Measurements from ENCODE around the gene ACAT2.
"Not testable (repeated sequence)": the region's sequence is repeated elsewhere in the genome, so short reads cannot be mapped to it uniquely, and the experiment has no call there.

ACAT2 gene

DNA sequence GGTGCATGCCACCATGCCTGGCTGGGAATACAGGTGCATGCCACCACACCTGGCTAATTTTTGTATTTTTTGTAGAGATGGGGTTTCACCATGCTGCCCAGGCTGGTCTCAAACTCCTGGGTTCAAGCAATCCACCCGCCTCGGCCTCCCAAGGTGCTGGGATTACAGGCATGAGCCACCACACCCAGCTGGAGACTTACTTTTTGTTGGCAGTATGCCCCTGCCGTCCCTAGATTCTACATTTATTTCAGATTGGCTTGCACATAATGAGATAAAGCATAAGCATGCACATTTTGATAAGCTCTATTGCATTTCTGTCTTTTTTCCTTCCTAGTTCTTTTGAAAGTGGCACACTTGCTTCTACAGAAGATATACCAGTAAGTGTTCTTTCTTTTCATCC lies 54.9 kb downstream of the ACAT2 start:
- not testable (repeated sequence) for FAIRE-seq

DNA sequence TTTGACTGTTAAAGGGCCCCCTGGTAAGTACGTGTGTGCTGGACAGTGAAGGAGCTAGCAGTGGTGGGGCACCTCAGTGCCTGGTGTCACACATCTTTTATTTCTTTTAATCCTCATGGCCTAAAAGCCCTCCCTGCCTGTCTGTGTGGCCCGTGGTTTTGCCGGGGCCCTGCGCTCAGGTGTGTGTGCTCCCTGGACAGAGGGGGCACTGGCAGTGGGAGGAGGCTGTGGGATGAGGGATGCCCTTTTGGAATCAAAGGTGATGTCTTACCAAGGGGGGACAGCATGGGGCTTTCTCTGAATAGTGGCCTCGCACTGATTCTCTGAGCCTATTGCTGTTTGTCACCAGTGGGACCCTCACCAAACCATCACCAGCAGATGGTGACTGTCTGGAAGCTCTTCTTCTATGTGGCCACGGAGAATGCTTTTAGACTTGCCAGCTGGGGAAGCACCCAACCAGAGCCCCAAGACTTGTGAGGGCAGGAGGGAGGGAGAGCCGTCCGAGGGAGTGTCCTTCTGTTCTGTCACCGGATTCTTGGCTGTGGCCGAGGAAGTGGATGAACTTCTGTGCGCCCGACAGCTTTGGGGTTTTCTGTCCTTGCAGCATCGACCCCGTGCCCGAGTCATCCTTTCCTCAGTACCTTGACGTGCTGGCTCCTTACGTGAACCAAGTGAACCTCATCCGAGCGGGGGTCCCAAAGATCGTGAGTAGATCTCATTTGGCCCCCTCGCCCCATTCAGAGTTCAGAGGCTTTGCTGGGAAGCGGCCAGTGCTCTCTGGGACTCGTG lies 56.3 kb downstream of the ACAT2 start:
- no peak for FAIRE-seq

DNA sequence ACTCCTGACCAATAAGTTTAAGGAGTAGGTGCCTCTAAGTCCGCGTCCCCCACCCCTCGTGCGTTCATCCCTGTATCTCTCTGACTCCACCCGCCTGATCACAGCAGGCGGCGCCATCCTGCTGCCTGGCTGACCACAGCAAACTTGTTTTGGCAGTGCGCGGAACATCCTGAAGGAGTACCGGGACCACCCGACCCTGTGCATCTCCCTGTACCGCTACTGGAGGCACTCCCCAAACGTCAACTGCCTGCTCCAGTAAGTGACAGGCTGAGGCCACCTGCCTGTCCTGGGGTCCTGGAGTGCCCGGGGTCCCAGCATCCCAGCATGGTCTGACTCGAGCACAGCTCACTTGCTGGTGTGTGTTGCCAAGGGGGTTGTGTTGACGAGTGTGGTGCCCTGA lies 57.3 kb downstream of the ACAT2 start:
- FAIRE-seq: no peak

DNA sequence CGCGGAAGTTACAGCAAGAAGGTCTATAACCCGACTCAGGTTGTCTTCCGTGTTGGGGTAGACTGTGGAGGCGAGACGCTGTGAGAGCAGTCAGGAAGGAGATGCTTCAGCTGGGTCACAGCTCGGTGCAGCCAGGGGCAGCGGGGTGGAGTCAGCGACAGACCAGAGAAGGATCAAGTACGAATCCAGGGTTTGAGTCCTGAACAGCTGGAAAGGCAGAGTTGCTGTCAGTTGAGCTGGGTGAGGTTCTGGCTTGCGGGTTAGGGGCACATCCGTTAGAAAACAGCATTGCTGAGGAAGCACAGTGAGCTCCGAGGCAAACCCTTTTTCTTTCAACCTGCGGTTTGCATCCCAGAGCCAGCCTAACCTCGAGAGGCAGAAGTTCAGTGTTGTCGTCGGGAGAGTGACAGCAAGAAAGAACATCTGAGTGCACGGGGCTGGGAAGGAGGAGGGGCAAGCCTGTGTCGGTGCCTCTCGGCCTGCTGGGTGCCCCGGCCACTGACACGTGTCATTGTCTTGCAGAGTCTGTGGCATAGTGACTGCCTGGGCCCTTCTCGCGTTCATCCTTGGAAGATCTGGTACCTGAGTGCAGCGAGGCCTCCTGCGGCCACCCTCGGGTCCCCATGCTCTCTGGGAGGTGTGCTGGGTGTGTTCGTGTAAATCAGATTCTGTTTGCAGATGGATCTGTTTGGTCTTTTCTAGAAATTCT lies 58.2 kb downstream of the ACAT2 start:
- no peak for FAIRE-seq

DNA sequence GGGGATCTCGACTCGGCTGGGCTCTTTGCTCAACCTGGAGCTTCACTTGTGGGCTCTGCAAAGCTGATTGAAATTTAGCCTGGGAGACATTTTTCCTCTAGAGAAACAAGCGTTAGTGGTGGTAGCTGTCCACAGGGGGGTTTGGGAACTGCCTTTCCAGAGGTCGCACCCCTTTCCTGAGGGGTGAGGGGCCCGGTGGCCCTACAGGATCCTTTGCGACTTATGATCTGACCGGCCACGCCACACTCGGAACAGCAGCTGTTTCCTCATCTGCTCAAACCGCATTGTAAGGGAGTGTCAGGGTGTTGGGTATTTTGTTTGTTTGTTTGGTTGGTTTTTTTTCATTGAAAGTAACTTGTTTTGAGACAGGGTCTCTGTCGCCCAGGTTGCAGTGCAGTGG lies 59.3 kb downstream of the ACAT2 start:
- no peak for FAIRE-seq

DNA sequence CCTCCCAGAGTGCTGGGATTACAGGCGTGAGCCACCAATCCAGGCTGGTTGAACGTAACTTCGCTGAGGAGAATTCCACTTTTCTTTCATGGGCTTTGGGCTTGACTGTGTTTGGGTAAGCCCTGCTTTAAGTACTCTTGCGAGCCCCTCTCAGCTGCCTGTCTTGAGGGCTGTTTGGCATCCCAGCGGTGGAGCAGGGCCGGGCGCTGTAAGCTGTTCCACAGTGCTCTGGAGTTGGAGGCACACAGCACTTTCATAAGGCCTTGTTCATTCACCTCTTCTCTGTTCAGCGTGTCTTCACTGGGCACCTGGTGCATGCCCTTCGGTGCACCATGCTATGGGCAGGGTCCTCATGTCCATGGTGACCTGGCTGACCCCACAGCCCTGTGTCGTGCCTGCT lies 59.9 kb downstream of the ACAT2 start:
- no peak for FAIRE-seq

DNA sequence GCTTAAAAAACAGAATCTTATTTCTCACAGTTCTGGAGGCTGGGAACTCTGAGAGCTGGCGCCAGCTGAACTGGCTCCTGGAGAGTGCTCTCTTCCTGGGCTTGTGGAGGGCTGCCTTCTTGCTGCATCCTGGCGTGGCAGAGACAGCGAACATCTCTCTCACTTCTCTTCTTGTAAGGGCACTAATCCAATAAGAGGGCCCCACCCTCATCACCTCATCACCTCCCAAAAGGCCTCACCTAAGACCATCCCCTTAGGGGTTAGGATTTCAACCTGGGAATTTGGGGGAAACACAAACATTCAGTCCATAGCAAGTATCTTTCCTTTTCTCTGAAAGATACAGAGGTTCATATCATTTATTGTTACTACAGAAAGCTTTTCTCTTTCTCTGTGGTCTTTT lies 62.1 kb downstream of the ACAT2 start:
- no peak for FAIRE-seq

DNA sequence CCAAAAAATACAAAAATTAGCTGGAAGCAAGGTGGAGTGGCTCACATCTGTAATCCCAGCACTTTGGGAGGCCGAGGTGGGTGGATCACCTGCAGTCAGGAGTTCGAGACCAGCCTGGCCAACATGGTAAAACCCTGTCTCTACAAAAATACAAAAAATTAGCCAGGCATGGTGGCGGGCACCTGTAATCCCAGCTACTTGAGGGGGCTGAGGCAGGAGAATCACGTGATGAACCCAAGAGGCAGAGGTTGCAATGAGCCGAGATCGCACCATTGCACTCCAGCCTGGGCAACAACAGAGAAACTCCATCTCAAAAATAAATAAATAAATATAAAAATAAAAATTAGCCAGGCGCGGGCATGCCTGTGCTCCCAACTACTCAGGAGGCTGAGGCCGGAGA lies 62.8 kb downstream of the ACAT2 start:
- not testable (repeated sequence) for FAIRE-seq

DNA sequence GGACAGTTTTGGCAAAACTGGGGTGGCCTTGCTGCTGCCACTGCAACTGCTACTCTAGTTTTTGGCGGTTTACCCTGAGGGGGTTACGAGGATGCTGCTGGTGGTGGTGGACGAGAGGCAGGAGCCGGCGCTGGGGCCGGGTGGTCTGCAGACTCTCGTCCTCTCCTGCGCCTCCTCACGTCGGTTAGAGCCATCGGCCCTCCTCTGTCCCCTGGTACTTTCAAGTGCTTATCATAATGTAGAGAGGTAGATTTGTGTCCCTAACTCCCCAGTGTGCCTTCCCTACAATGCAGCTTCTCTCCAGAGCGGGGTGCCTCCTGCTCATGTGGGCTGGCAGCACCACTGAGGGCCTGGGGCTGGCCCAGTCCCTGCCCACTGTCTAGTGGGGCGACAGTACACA lies 64.2 kb downstream of the ACAT2 start:
- no peak for FAIRE-seq

DNA sequence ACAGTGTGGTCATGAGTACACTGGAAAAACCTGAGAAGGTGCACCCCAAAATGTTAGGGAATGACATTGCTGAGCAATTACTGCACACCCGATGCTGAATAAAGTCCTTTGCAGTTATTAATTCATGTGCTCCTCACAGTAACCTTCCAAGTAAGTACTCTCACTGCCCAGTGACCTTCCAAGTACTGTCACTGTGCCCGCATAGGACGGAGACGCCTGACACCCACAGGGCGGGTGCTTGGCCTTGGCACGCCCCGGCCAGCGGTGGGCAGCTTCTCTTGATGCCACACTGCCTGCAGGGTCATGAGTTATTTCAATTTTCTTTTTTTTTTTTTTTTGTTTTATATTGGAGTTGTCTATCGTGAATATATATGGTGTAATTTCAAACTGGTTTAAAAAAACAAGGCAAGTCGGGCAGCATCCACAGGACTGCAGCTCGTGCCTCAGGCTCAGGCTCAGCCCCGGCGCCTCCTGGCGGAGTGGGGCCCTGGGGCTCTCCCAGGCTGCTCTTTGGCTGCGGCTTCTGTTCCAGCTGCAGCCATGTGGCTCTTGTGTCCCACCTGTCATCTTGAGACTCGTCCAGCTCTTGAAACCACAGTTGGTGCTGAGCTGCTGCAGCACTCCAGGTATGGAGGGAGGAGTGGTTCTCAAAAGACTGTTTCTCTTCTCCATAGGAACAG lies 65.3 kb downstream of the ACAT2 start:
- no peak for FAIRE-seq

DNA sequence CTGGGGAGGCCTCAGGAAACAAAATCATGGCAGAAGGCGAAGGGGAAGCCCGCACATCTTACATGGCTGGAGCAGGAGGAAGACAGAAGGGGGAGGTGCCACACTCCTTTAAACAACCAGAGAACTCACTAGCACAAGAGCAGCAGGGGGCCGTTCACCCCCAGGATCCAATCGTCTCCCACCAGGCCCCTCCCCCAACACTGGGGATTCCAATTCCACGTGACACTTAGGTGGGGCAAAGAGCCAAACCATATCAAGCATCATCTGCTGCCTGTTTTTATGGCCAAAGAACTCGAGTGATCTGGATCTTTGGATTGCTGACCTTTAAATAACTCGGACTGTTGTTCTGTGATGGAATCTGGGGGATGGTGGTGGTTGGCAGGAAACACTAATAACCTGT lies 66.2 kb downstream of the ACAT2 start:
- no peak for FAIRE-seq

All from colon (tissue), 2 donors.